GM12872 (cell line): ENCODE data around the gene MEF2D.

Experiments used
- TF ChIP-seq, protein P1 (sequence below): IDR thresholded peaks from 3 replicates; pipeline ENCODE4 v1.5.1; 2011; ENCODE audit warnings: low read depth, mild to moderate bottlenecking, low read length, moderate library complexity; ENCODE audit not compliant: insufficient read depth

MEF2D gene

DNA sequence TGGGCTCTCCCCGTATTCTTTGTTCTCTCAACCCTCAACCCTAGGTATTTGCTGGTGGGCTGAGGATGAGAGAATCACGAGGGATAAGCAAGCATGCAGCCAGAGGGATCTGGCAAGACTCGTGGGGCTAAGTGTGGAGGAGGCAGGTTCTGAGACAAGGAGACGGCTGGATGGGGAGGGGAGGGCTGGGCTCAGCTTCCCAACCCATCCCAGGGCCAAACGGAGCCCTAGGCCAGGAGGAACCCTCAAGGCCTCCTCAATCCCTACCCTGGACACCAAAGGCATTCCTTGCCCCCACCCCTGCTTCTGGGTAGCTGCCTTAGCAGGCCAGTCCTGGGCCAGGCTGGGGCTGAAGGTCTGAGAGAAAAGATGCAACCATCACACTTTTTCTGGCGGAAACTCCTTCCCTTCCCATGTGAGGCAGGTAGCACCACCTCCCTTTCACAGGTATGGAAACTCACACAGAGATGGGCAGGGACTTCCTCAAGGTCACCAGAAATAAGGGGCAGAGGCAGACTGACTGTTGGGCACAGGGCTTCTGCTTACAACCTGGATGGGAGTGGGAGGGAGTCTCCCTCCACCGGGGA lies 6.2 kb downstream of the MEF2D start:
- TF ChIP-seq, protein P1, sequence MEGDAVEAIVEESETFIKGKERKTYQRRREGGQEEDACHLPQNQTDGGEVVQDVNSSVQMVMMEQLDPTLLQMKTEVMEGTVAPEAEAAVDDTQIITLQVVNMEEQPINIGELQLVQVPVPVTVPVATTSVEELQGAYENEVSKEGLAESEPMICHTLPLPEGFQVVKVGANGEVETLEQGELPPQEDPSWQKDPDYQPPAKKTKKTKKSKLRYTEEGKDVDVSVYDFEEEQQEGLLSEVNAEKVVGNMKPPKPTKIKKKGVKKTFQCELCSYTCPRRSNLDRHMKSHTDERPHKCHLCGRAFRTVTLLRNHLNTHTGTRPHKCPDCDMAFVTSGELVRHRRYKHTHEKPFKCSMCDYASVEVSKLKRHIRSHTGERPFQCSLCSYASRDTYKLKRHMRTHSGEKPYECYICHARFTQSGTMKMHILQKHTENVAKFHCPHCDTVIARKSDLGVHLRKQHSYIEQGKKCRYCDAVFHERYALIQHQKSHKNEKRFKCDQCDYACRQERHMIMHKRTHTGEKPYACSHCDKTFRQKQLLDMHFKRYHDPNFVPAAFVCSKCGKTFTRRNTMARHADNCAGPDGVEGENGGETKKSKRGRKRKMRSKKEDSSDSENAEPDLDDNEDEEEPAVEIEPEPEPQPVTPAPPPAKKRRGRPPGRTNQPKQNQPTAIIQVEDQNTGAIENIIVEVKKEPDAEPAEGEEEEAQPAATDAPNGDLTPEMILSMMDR, result no peak

DNA sequence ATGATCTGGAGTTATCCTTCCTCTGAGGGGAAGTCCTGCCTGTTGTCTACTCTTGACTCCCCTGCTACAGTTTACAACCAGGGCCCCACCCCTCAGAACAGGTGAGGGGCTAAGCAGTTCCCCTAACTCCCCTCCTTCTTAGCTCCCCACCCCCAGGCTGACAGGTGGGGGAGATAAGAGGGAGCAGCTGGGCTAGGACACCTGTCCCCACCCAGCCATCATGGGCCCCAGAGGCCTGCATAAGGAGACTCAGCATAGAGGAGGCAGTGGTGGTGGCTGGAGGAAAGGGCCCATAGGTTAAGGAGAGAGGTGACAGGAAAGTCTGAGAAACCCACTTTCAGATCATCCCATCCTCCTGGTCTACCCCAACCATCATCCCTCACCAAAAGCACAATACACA lies 6.8 kb downstream of the MEF2D start:
- TF ChIP-seq, protein P1, result no peak

DNA sequence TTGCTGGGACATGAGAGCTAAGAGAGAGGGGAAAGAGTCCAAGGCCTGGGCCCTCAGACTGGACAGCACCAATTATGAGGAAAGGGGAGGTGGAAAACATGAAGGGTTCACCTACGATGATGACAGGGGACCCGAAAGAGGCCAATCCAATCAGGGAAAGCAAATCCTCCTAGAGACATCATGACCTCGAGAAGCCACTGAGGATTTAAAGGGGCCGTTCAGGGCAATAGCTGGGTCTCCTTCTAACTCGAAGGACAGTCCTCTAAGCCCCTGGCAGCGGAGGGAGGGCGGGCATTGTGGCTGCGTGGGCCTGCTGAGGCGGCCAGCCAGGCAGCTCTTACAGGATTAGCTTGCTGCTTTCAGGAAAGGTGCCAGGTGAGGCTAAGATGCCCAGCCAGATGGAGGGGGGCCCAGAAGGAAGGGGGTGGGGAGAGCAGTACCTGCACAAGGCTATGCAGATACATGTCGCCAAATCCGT lies 7.4 kb downstream of the MEF2D start:
- TF ChIP-seq, protein P1, result no peak

DNA sequence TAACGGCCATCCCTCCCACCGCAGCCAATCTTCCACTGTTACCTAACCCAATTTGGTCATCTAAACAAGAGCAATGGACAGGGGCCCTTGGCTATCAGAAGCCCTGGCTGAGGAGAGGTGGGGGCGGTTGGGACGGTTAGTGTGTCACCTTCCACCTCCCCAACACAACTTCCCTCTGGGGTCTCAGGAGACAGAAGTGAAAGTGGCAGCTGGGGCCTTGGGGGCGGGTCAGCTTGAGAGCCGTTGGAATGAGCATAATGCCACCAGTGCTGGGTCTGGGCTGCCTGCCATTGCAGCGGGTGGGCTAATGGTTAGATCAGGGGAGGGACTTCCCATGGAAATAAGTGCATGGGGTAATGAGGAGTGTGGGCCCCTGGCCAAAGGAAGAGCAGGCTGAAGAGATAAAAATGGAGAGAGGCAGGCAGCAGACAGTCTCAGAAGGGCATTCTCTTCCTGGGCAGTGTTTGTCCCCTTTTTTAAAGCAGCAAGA lies 7.9 kb downstream of the MEF2D start:
- TF ChIP-seq, protein P1, result no peak

DNA sequence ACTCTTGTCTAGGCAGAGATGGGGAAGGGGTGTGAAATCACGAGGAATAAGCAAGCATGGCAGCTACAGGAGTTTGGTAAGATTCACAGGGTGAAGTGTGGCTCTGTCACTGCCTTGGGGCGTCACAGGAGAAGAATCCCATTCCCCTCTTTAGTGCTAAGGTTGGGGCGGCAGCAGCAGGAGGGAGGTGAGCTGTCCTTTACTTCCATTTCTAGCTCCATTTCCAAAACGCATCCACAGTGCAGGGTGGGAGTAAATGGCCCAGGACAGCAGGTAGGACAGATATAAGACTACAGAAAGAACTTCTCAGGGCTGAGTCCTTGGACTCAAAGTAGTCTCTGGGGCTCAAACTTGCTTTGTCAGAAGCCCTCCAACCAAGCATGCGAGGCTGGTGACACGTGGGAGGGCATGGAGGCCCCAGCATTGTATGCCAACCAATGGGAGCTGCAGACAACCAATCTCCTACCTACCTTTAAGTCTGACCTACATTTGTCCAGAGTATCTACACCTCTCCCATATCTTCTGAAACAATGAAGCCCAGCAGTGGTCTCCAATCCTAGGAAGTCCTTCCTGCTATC lies 8.5 kb downstream of the MEF2D start:
- TF ChIP-seq, protein P1, result no peak

DNA sequence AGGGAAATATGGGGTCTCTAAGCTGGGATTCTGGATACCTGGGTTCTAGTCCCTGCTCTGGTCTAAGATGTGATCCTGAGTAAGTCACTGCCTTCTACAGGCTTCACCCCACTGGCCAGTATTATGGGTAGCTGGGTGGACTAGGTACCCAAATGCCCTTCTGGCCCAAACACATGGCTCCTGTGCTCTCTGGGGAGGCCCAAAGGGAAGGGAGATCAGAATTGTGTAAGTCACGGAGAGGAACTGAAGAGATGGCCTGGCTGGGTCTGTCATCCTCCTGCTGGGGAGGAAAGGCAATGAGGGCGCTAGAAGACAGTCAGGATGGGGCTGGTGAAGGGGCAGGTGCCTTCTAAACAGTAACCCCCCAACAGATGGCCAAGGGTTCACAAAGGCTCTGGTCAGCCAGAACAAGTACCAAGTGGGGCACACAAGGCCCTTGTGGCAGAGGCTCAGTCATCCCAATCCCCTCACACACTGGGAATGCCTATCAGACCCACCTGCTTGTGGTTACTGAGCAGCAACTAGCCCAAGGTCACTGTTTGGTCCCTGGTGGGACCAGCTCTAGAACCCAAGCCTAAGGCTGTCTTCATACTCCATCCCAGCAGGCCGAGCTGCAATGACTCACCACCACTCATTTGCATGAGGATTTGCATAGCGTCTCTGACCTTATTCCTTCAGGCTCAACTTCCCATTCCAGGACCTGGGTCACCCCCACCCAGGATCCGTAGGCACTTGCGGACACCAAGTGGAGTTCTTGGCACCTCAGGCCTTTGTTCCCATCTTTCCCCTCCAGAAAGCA lies 9.2 kb downstream of the MEF2D start:
- TF ChIP-seq, protein P1, result no peak

DNA sequence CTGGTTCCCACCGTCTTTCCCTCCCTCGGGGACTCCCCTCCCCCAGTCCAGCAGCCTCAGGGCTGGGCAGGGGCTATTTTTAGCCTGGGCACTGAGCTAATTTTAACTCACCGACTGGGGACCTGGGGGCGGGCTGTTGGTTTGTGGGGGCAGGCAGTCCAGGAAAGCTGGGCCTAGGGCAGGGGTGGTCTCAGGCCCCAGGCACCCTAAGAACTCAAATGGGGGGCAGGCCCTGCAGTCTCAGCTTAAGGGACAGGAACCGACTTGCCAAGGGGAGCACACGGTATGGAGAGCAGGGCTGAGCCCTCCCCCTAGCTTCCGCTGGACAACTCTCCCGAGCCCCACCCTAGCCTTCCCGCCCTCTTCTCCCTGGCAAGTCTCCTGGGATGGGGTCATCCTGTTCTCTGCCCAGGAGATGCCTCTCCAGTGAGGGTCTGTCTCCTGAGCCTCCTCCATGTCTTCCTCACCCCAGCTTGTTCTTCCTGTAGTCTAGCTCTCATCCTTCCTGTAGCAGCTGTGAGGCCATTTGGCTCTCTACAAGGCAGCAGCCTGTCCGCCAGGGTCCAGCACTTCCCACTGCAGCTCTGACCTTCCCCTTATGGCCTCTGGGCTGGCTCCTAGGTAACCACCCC lies 10.1 kb downstream of the MEF2D start:
- TF ChIP-seq, protein P1, result 0 out of 3 replicates have a peak, but pooled peaks have one; percentile 18
